ENCODE data around the gene DMC1.
A peak's percentile ranks its signal among the peaks of the same experiment; 100 is the strongest.
"Not testable (repeated sequence)": the region's sequence is repeated elsewhere in the genome, so short reads cannot be mapped to it uniquely, and the experiment has no call there.

The DMC1 gene, protein sequence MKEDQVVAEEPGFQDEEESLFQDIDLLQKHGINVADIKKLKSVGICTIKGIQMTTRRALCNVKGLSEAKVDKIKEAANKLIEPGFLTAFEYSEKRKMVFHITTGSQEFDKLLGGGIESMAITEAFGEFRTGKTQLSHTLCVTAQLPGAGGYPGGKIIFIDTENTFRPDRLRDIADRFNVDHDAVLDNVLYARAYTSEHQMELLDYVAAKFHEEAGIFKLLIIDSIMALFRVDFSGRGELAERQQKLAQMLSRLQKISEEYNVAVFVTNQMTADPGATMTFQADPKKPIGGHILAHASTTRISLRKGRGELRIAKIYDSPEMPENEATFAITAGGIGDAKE

GRCh38 chr22:38569972-38570778 is at the start of gene DMC1:
TSS of gene DMC1 (minus strand) at chr22:38570183. CDS start at chr22:38568256, 1,927 bp downstream.
- Histone ChIP-seq H3K27ac (no peak within 1 kb of the TSS), H3K36me3 (replicated peaks) (no peaks in the 10 kb centered on the region), H3K27me3 (replicated peaks) (no peaks in the 10 kb centered on the region), H3K4me3 (ENCODE audit: low read depth, low read length) (peak within 1 kb of the TSS; percentile 70)
- peak; percentile 45 for DNase-seq
- in situ Hi-C loops (cut with HindIII; ENCODE audit: low pct_ligation_motif_present, low sequenced_read_pairs): no loop called here
- TF ChIP-seq, protein P1, sequence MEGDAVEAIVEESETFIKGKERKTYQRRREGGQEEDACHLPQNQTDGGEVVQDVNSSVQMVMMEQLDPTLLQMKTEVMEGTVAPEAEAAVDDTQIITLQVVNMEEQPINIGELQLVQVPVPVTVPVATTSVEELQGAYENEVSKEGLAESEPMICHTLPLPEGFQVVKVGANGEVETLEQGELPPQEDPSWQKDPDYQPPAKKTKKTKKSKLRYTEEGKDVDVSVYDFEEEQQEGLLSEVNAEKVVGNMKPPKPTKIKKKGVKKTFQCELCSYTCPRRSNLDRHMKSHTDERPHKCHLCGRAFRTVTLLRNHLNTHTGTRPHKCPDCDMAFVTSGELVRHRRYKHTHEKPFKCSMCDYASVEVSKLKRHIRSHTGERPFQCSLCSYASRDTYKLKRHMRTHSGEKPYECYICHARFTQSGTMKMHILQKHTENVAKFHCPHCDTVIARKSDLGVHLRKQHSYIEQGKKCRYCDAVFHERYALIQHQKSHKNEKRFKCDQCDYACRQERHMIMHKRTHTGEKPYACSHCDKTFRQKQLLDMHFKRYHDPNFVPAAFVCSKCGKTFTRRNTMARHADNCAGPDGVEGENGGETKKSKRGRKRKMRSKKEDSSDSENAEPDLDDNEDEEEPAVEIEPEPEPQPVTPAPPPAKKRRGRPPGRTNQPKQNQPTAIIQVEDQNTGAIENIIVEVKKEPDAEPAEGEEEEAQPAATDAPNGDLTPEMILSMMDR (IDR thresholded peaks at IDR 0.05; ENCODE audit: low read depth, low read length, missing control alignments): no peak

DNA sequence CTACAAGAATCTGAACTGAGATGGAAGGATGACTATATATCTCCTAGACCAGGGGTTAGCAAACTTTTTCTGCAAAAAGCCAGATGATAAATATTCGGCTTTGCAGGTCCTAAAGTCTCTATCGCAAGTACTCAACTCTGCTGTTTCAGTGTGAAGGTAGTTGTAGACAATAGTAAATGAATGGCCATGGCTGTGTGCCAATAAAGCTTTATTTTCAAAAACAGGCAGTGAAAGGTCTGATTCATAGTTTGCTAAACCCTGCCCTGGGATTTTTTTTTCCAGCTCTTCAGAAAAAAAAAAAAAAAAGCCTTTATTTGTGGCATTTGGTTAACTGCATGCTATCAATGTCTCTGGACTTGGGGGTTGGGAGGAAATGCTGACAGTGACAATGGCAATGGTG is 48.7 kb upstream of the DMC1 start:
- Histone ChIP-seq H3K4me3 (ENCODE audit: low read depth, low read length) (no peak overlapping the region), H3K27me3 (replicated peaks) (no peaks in the 10 kb centered on the region), H3K27ac (no peak overlapping the region), H3K36me3 (replicated peaks) (no peaks in the 10 kb centered on the region)
- TF ChIP-seq, protein P1 (IDR thresholded peaks at IDR 0.05; ENCODE audit: low read depth, low read length, missing control alignments): no peak
- DNase-seq: peak; percentile 6
- in situ Hi-C loops (cut with HindIII; ENCODE audit: low pct_ligation_motif_present, low sequenced_read_pairs): no loop called here

DNA sequence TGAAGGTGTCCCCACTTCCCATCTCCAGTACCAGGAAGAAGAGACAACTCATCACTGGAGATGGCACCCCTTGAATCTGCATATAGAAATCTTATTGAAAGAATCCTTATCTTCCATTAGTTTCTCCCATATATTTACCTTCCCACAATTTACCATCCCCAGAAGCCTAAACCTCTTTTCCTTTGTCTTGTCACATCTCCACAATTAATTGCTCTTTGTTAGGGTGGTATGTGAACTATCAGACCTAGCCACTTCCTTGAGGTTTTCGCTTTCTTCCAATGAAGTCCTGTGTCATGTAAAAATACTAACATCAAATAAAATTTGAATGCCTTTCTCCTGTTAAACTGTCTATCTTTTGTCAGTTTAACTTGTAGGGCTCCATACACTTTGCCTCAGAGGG is 48.3 kb upstream of the DMC1 start:
- H3K4me3 ChIP-seq (ENCODE audit: low read depth, low read length): no peak overlapping the region
- TF ChIP-seq, protein P1 (IDR thresholded peaks at IDR 0.05; ENCODE audit: low read depth, low read length, missing control alignments): no peak
- no peak for DNase-seq
- no peaks in the 10 kb centered on the region for H3K36me3 ChIP-seq (replicated peaks)
- in situ Hi-C loops (cut with HindIII; ENCODE audit: low pct_ligation_motif_present, low sequenced_read_pairs): no loop called here
- no peaks in the 10 kb centered on the region for H3K27me3 ChIP-seq (replicated peaks)
- no peak overlapping the region for H3K27ac ChIP-seq

DNA sequence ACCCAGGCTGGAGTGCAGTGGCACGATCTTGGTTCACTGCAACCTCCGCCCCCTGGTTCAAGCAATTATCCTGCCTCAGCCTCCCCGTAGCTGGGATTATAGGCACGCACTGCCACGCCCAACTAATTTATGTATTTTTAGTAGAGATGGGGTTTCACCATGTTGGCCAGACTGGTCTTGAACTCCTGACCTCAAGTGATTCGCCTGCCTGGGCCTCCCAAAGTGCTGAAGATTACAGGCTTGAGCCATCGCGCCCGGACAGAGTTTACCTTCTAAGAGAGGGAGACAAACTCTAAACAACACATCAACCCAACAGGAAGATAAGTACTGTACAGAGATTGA is 45.1 kb upstream of the DMC1 start:
- H3K27me3 ChIP-seq (replicated peaks); DNase-seq; H3K27ac ChIP-seq; H3K36me3 ChIP-seq (replicated peaks); H3K4me3 ChIP-seq (ENCODE audit: low read depth, low read length); in situ Hi-C loops (cut with HindIII; ENCODE audit: low pct_ligation_motif_present, low sequenced_read_pairs): not testable (repeated sequence)

DNA sequence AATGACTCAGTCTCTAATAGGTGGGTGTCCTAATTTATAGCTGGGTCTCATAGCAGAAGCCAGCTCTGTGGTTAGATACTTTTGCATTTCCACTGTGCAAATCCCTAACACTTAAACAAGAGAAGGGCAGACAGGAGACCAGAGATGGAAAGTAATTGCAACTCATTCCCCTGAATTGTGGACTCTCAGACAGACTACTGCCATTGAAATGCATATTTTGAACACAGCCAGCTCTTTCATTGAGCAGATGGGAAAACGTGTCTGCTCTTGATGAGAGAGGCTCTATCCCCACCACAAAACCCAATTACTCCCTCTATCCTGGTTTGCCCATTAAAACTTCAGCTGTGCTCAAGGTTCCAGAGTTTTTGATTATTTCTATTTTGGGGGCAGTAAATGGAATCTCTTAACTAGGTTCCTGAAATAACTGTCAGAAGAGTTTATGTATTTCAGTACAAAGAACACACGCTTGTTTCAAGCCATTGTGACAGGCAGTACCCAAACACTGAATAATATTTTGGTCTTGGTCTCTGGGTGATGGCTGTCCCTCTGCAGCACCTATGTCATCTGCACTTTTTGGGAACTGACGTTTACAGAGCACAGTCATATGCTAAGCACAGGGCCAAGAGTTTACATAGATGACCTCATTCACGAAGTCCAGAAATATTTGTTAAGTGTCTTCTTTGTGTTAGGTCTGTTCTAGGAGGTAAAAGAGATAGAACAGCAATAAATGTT is 44.5 kb upstream of the DMC1 start:
- Histone ChIP-seq H3K27me3 (replicated peaks) (no peaks in the 10 kb centered on the region), H3K27ac (no peak overlapping the region), H3K4me3 (ENCODE audit: low read depth, low read length) (no peak overlapping the region), H3K36me3 (replicated peaks) (no peaks in the 10 kb centered on the region)
- TF ChIP-seq, protein P1 (IDR thresholded peaks at IDR 0.05; ENCODE audit: low read depth, low read length, missing control alignments): no peak
- in situ Hi-C loops (cut with HindIII; ENCODE audit: low pct_ligation_motif_present, low sequenced_read_pairs): no loop called here
- DNase-seq: peak; percentile 29

- Histone ChIP-seq H3K27ac (no peak overlapping the region), H3K36me3 (replicated peaks) (no peaks in the 10 kb centered on the region), H3K27me3 (replicated peaks) (no peaks in the 10 kb centered on the region), H3K4me3 (ENCODE audit: low read depth, low read length) (no peak overlapping the region)
- TF ChIP-seq, protein P1 (IDR thresholded peaks at IDR 0.05; ENCODE audit: low read depth, low read length, missing control alignments): no peak
- in situ Hi-C loops (cut with HindIII; ENCODE audit: low pct_ligation_motif_present, low sequenced_read_pairs): no loop called here
- DNase-seq: no peak
These were observed 43.6 kb upstream of the DMC1 start for GRCh38 chr22:38613588-38613987.

Measured in brain microvascular endothelial cell (primary cell).